ENCODE measurements around the gene CLDN4.
"Not testable (repeated sequence)": the region's sequence is repeated elsewhere in the genome, so short reads cannot be mapped to it uniquely, and the experiment has no call there.

CLDN4 gene

GRCh38 chr7:73833251-73833919 is 2.6 kb downstream of the CLDN4 start:
- H3K4me2 ChIP-seq (ENCODE audit: low read depth, low read length, poor library complexity, severe bottlenecking): no peak overlapping the region
- H3K27me3 ChIP-seq (ENCODE audit: insufficient read depth, low read length, poor library complexity, severe bottlenecking): no peaks in the 10 kb centered on the region
- H3F3A ChIP-seq (ENCODE audit: low read depth): no peaks in the 10 kb centered on the region
- H3K9me3 ChIP-seq (ENCODE audit: insufficient read depth, low read depth, low read length): no peaks in the 10 kb centered on the region
- H3K79me2 ChIP-seq (ENCODE audit: insufficient read depth, low read length): no peaks in the 10 kb centered on the region
- no peak overlapping the region for H3K4me3 ChIP-seq (ENCODE audit: low read length, poor library complexity, severe bottlenecking)
- no peak overlapping the region for H2AFZ ChIP-seq (ENCODE audit: low read length)
- H4K20me1 ChIP-seq (ENCODE audit: insufficient read depth, low read length, poor library complexity, severe bottlenecking): no peaks in the 10 kb centered on the region
- TF ChIP-seq CTCF (conservative IDR thresholded peaks at IDR 0.05; ENCODE audit: low read length) (no peak), EZH2phosphoT487 (IDR thresholded peaks at IDR 0.05; ENCODE audit: borderline replicate concordance) (no peak)
- H3K36me3 ChIP-seq (ENCODE audit: insufficient read depth, low read length): no peaks in the 10 kb centered on the region
- no peaks in the 10 kb centered on the region for H3K9me2 ChIP-seq (replicated peaks; ENCODE audit: low read depth, low read length)
- peaks cover 13% of the 10 kb centered on the region for H3K4me1 ChIP-seq (ENCODE audit: insufficient read depth, low read length, poor library complexity, severe bottlenecking)
- H3K9ac ChIP-seq (ENCODE audit: low read depth, low read length, poor library complexity, severe bottlenecking): no peak overlapping the region

GRCh38 chr7:73834626-73835191 is 3.9 kb downstream of the CLDN4 start:
- Histone ChIP-seq H3K36me3 (ENCODE audit: insufficient read depth, low read length) (no peaks in the 10 kb centered on the region), H3K9ac (ENCODE audit: low read depth, low read length, poor library complexity, severe bottlenecking) (no peak overlapping the region), H2AFZ (ENCODE audit: low read length) (no peak overlapping the region), H3K4me3 (ENCODE audit: low read length, poor library complexity, severe bottlenecking) (no peak overlapping the region), H3K9me3 (ENCODE audit: insufficient read depth, low read depth, low read length) (no peaks in the 10 kb centered on the region), H4K20me1 (ENCODE audit: insufficient read depth, low read length, poor library complexity, severe bottlenecking) (no peaks in the 10 kb centered on the region), H3K4me2 (ENCODE audit: low read depth, low read length, poor library complexity, severe bottlenecking) (no peak overlapping the region), H3K4me1 (ENCODE audit: insufficient read depth, low read length, poor library complexity, severe bottlenecking) (peaks cover 11% of the 10 kb centered on the region), H3F3A (ENCODE audit: low read depth) (no peaks in the 10 kb centered on the region), H3K79me2 (ENCODE audit: insufficient read depth, low read length) (no peaks in the 10 kb centered on the region), H3K9me2 (replicated peaks; ENCODE audit: low read depth, low read length) (no peaks in the 10 kb centered on the region), H3K27me3 (ENCODE audit: insufficient read depth, low read length, poor library complexity, severe bottlenecking) (no peaks in the 10 kb centered on the region)
- no peak for TF ChIP-seq CTCF (conservative IDR thresholded peaks at IDR 0.05; ENCODE audit: low read length)
- no peak for TF ChIP-seq EZH2phosphoT487 (IDR thresholded peaks at IDR 0.05; ENCODE audit: borderline replicate concordance)

- H3K9ac ChIP-seq (ENCODE audit: low read depth, low read length, poor library complexity, severe bottlenecking); H3K79me2 ChIP-seq (ENCODE audit: insufficient read depth, low read length); H3F3A ChIP-seq (ENCODE audit: low read depth); H3K36me3 ChIP-seq (ENCODE audit: insufficient read depth, low read length); H3K4me3 ChIP-seq (ENCODE audit: low read length, poor library complexity, severe bottlenecking); H3K9me2 ChIP-seq (replicated peaks; ENCODE audit: low read depth, low read length); H3K27me3 ChIP-seq (ENCODE audit: insufficient read depth, low read length, poor library complexity, severe bottlenecking); H4K20me1 ChIP-seq (ENCODE audit: insufficient read depth, low read length, poor library complexity, severe bottlenecking); H3K4me2 ChIP-seq (ENCODE audit: low read depth, low read length, poor library complexity, severe bottlenecking); H2AFZ ChIP-seq (ENCODE audit: low read length); H3K9me3 ChIP-seq (ENCODE audit: insufficient read depth, low read depth, low read length): not testable (repeated sequence)
- peaks cover 17% of the 10 kb centered on the region for H3K4me1 ChIP-seq (ENCODE audit: insufficient read depth, low read length, poor library complexity, severe bottlenecking)
These were observed 6.4 kb downstream of the CLDN4 start for GRCh38 chr7:73837167-73837566.

GRCh38 chr7:73838642-73839041 is 7.8 kb downstream of the CLDN4 start:
- no peaks in the 10 kb centered on the region for H3K36me3 ChIP-seq (ENCODE audit: insufficient read depth, low read length)

More at GRCh38 chr7:73838642-73839041, 7.8 kb downstream of the CLDN4 start:
- H3K9me2 ChIP-seq (replicated peaks; ENCODE audit: low read depth, low read length): no peaks in the 10 kb centered on the region
- H3K79me2 ChIP-seq (ENCODE audit: insufficient read depth, low read length): no peaks in the 10 kb centered on the region
- peak overlapping the region; percentile 60 for H3K9ac ChIP-seq (ENCODE audit: low read depth, low read length, poor library complexity, severe bottlenecking)
- peaks cover 17% of the 10 kb centered on the region for H3K4me1 ChIP-seq (ENCODE audit: insufficient read depth, low read length, poor library complexity, severe bottlenecking)
- peak overlapping the region; percentile 37 for H3K4me2 ChIP-seq (ENCODE audit: low read depth, low read length, poor library complexity, severe bottlenecking)
- no peak overlapping the region for H2AFZ ChIP-seq (ENCODE audit: low read length)
- no peaks in the 10 kb centered on the region for H4K20me1 ChIP-seq (ENCODE audit: insufficient read depth, low read length, poor library complexity, severe bottlenecking)
- no peaks in the 10 kb centered on the region for H3K27me3 ChIP-seq (ENCODE audit: insufficient read depth, low read length, poor library complexity, severe bottlenecking)
- no peak for TF ChIP-seq CTCF (conservative IDR thresholded peaks at IDR 0.05; ENCODE audit: low read length)
- TF ChIP-seq EZH2phosphoT487 (IDR thresholded peaks at IDR 0.05; ENCODE audit: borderline replicate concordance): no peak
- H3K9me3 ChIP-seq (ENCODE audit: insufficient read depth, low read depth, low read length): no peaks in the 10 kb centered on the region
- H3F3A ChIP-seq (ENCODE audit: low read depth): no peaks in the 10 kb centered on the region
- no peak overlapping the region for H3K4me3 ChIP-seq (ENCODE audit: low read length, poor library complexity, severe bottlenecking)
